T-helper 1 cell treated with Interleukin-12 subunit alpha and Interleukin-12 subunit beta and Interleukin-4 antibody, amounts not matched to agents 30 μg/mL and 1 μg/mL, for 36 hours (primary cell): ENCODE data around the gene MPHOSPH8.
A peak's percentile ranks its signal among the peaks of the same experiment; 100 is the strongest.
"Not testable (repeated sequence)": the region's sequence is repeated elsewhere in the genome, so short reads cannot be mapped to it uniquely, and the experiment has no call there.

Experiments used
- H3K27ac Mint-ChIP-seq: one replicate; pipeline ENCODE4 v1.8.0; 2021; ENCODE audit warnings: mild to moderate bottlenecking, mixed read lengths
- H3K27me3 Mint-ChIP-seq: one replicate; pipeline ENCODE4 v1.8.0; 2021; ENCODE audit warnings: low read depth, mixed read lengths
- H3K36me3 Mint-ChIP-seq: one replicate; pipeline ENCODE4 v1.8.0; 2021; ENCODE audit warnings: low read depth, mixed read lengths
- H3K4me1 Mint-ChIP-seq: one replicate; pipeline ENCODE4 v1.8.0; 2021; ENCODE audit warnings: low read depth, mixed read lengths
- H3K4me3 Mint-ChIP-seq: one replicate; pipeline ENCODE4 v1.8.0; 2021; ENCODE audit warnings: mild to moderate bottlenecking, moderate library complexity, mixed read lengths
- H3K9me3 Mint-ChIP-seq: one replicate; pipeline ENCODE4 v1.8.0; 2021; ENCODE audit warnings: mixed read lengths

MPHOSPH8 gene

GRCh38 chr13:19606152-19606551 is 27.3 kb upstream of the MPHOSPH8 start:
- no peak overlapping the region for H3K4me3 Mint-ChIP-seq
- H3K36me3 Mint-ChIP-seq, result peaks cover 4% of the 10 kb centered on the region
- peaks cover 30% of the 10 kb centered on the region for H3K27me3 Mint-ChIP-seq
- no peaks in the 10 kb centered on the region for H3K4me1 Mint-ChIP-seq
- H3K27ac Mint-ChIP-seq, result no peak overlapping the region
- peaks cover 16% of the 10 kb centered on the region for H3K9me3 Mint-ChIP-seq

GRCh38 chr13:19606737-19607136 is 26.7 kb upstream of the MPHOSPH8 start:
- H3K9me3 Mint-ChIP-seq, result peaks cover 16% of the 10 kb centered on the region
- peaks cover 4% of the 10 kb centered on the region for H3K36me3 Mint-ChIP-seq
- no peaks in the 10 kb centered on the region for H3K4me1 Mint-ChIP-seq
- H3K27me3 Mint-ChIP-seq, result peaks cover 29% of the 10 kb centered on the region
- no peak overlapping the region for H3K27ac Mint-ChIP-seq
- no peak overlapping the region for H3K4me3 Mint-ChIP-seq

GRCh38 chr13:19607523-19608078 is 25.9 kb upstream of the MPHOSPH8 start:
- Mint-ChIP-seq H3K9me3 (peaks cover 16% of the 10 kb centered on the region), H3K36me3 (peaks cover 4% of the 10 kb centered on the region), H3K27ac (no peak overlapping the region), H3K4me1 (no peaks in the 10 kb centered on the region), H3K4me3 (no peak overlapping the region), H3K27me3 (peaks cover 26% of the 10 kb centered on the region)

GRCh38 chr13:19618977-19619376 is 14.5 kb upstream of the MPHOSPH8 start:
- no peak overlapping the region for H3K27ac Mint-ChIP-seq
- no peaks in the 10 kb centered on the region for H3K36me3 Mint-ChIP-seq
- H3K9me3 Mint-ChIP-seq, result no peaks in the 10 kb centered on the region
- H3K27me3 Mint-ChIP-seq, result peaks cover 6% of the 10 kb centered on the region
- no peaks in the 10 kb centered on the region for H3K4me1 Mint-ChIP-seq
- H3K4me3 Mint-ChIP-seq, result no peak overlapping the region

- H3K4me1 Mint-ChIP-seq, result no peaks in the 10 kb centered on the region
- H3K9me3 Mint-ChIP-seq, result no peaks in the 10 kb centered on the region
- no peaks in the 10 kb centered on the region for H3K27me3 Mint-ChIP-seq
- no peaks in the 10 kb centered on the region for H3K36me3 Mint-ChIP-seq
- no peak overlapping the region for H3K4me3 Mint-ChIP-seq
- H3K27ac Mint-ChIP-seq, result no peak overlapping the region
These were observed 11.3 kb upstream of the MPHOSPH8 start for GRCh38 chr13:19622193-19622592.

- Mint-ChIP-seq H3K27ac (no peak overlapping the region), H3K36me3 (no peaks in the 10 kb centered on the region), H3K4me3 (no peak overlapping the region), H3K9me3 (no peaks in the 10 kb centered on the region), H3K4me1 (no peaks in the 10 kb centered on the region), H3K27me3 (peaks cover 4% of the 10 kb centered on the region)
These were observed 9.2 kb upstream of the MPHOSPH8 start for GRCh38 chr13:19624265-19624664.

- H3K27me3 Mint-ChIP-seq, result peaks cover 1% of the 10 kb centered on the region
- peaks cover 8% of the 10 kb centered on the region for H3K9me3 Mint-ChIP-seq
- peaks cover 8% of the 10 kb centered on the region for H3K36me3 Mint-ChIP-seq
- peak overlapping the region; percentile 98 for H3K27ac Mint-ChIP-seq
- H3K4me1 Mint-ChIP-seq, result peaks cover 18% of the 10 kb centered on the region
- peak overlapping the region; percentile 100 for H3K4me3 Mint-ChIP-seq
These were observed 462 bp upstream of the MPHOSPH8 start for GRCh38 chr13:19632915-19633478.

GRCh38 chr13:19634256-19634740 is 839 bp downstream of the MPHOSPH8 start:
- H3K4me1 Mint-ChIP-seq, result peaks cover 18% of the 10 kb centered on the region
- no peaks in the 10 kb centered on the region for H3K27me3 Mint-ChIP-seq
- peaks cover 11% of the 10 kb centered on the region for H3K36me3 Mint-ChIP-seq
- peaks cover 8% of the 10 kb centered on the region for H3K9me3 Mint-ChIP-seq
- peak overlapping the region; percentile 100 for H3K4me3 Mint-ChIP-seq
- peak overlapping the region; percentile 98 for H3K27ac Mint-ChIP-seq

- Mint-ChIP-seq H3K36me3 (peaks cover 11% of the 10 kb centered on the region), H3K4me1 (peaks cover 23% of the 10 kb centered on the region), H3K4me3 (peak overlapping the region; percentile 56)
- H3K9me3 Mint-ChIP-seq, H3K27me3 Mint-ChIP-seq, H3K27ac Mint-ChIP-seq: not testable (repeated sequence)
These were observed 2.5 kb downstream of the MPHOSPH8 start for GRCh38 chr13:19635926-19636325.

- Mint-ChIP-seq H3K27ac (no peak overlapping the region), H3K9me3 (no peaks in the 10 kb centered on the region), H3K4me3 (no peak overlapping the region), H3K4me1 (peaks cover 8% of the 10 kb centered on the region), H3K27me3 (no peaks in the 10 kb centered on the region), H3K36me3 (peaks cover 31% of the 10 kb centered on the region)
These were observed 10.2 kb downstream of the MPHOSPH8 start for GRCh38 chr13:19643652-19644051.

GRCh38 chr13:19645000-19645399 is 11.5 kb downstream of the MPHOSPH8 start:
- no peak overlapping the region for H3K4me3 Mint-ChIP-seq
- H3K9me3 Mint-ChIP-seq, result no peaks in the 10 kb centered on the region
- H3K4me1 Mint-ChIP-seq, result peaks cover 8% of the 10 kb centered on the region
- no peaks in the 10 kb centered on the region for H3K27me3 Mint-ChIP-seq
- H3K27ac Mint-ChIP-seq, result no peak overlapping the region
- peaks cover 33% of the 10 kb centered on the region for H3K36me3 Mint-ChIP-seq

GRCh38 chr13:19646063-19646462 is 12.6 kb downstream of the MPHOSPH8 start:
- Mint-ChIP-seq H3K4me3 (no peak overlapping the region), H3K27ac (no peak overlapping the region), H3K36me3 (peaks cover 41% of the 10 kb centered on the region), H3K4me1 (peaks cover 5% of the 10 kb centered on the region), H3K9me3 (no peaks in the 10 kb centered on the region), H3K27me3 (no peaks in the 10 kb centered on the region)

GRCh38 chr13:19650742-19651141 is 17.3 kb downstream of the MPHOSPH8 start:
- Mint-ChIP-seq H3K36me3 (peaks cover 34% of the 10 kb centered on the region), H3K27me3 (no peaks in the 10 kb centered on the region), H3K27ac (no peak overlapping the region), H3K4me1 (peaks cover 2% of the 10 kb centered on the region), H3K9me3 (no peaks in the 10 kb centered on the region), H3K4me3 (no peak overlapping the region)

- peaks cover 36% of the 10 kb centered on the region for H3K36me3 Mint-ChIP-seq
These were observed 24.6 kb downstream of the MPHOSPH8 start for GRCh38 chr13:19657872-19658591.

GRCh38 chr13:19658831-19659230 is 25.4 kb downstream of the MPHOSPH8 start:
- no peaks in the 10 kb centered on the region for H3K9me3 Mint-ChIP-seq
- no peaks in the 10 kb centered on the region for H3K4me1 Mint-ChIP-seq
- no peak overlapping the region for H3K4me3 Mint-ChIP-seq
- no peak overlapping the region for H3K27ac Mint-ChIP-seq
- H3K36me3 Mint-ChIP-seq, result peaks cover 35% of the 10 kb centered on the region
- no peaks in the 10 kb centered on the region for H3K27me3 Mint-ChIP-seq

More at GRCh38 chr13:19657872-19658591, 24.6 kb downstream of the MPHOSPH8 start:
- no peaks in the 10 kb centered on the region for H3K27me3 Mint-ChIP-seq
- no peak overlapping the region for H3K4me3 Mint-ChIP-seq
- H3K4me1 Mint-ChIP-seq, result no peaks in the 10 kb centered on the region
- H3K27ac Mint-ChIP-seq, result no peak overlapping the region
- H3K9me3 Mint-ChIP-seq, result no peaks in the 10 kb centered on the region
